WTC11 (cell line): ENCODE measurements around the gene STK39. TPM values are rescaled to one million over a fixed set of nuclear protein-coding genes. Genes with fewer than 3 reads are reported as not detected.

Source experiments
- ATAC-seq: fragments of 200-7000 bp; cut with Tn5 transposase; 2 replicates; pipeline ENCODE4 v1.10.0; 2021; ENCODE audit warnings: mild to moderate bottlenecking, moderate library complexity
- CTCF ChIA-PET: fragments of 300-600 bp; sonication (Branson Sonifier 250); formaldehyde crosslinking; loops from one replicate; lab custom pipeline; 2021; ENCODE audit warnings: antibody characterized with exemption; lab: Charles Lee
- POLR2A ChIA-PET: fragments of 350-600 bp; sonication (Branson Sonifier 250); formaldehyde crosslinking; loops from one replicate; lab custom pipeline; 2021; ENCODE audit warnings: antibody characterized with exemption; lab: Charles Lee
- DNase-seq: peaks from one replicate; pipeline ENCODE4 v3.0.0; 2021; ENCODE audit warnings: low spot score
- H3K27ac Mint-ChIP-seq: 2 replicates; pipeline ENCODE4 v1.8.0; 2021; ENCODE audit warnings: mixed read lengths
- H3K27me3 Mint-ChIP-seq: 2 replicates; pipeline ENCODE4 v1.8.0; 2021; ENCODE audit warnings: low read depth, mild to moderate bottlenecking, moderate library complexity, mixed read lengths
- H3K36me3 Mint-ChIP-seq: 2 replicates; pipeline ENCODE4 v1.8.0; 2021; ENCODE audit warnings: mixed read lengths
- H3K4me1 Mint-ChIP-seq: 2 replicates; pipeline ENCODE4 v1.8.0; 2022; ENCODE audit warnings: mixed read lengths
- H3K4me3 Mint-ChIP-seq: 2 replicates; pipeline ENCODE4 v1.8.0; 2021; ENCODE audit warnings: mild to moderate bottlenecking, moderate library complexity, mixed read lengths
- H3K9me3 Mint-ChIP-seq: 2 replicates; pipeline ENCODE4 v1.8.0; 2021; ENCODE audit warnings: mixed read lengths
- ATF3 ChIP-seq: sonication (generic); formaldehyde crosslinking; conservative IDR thresholded peaks from 2 replicates; pipeline ENCODE4 v1.8.1; 2022; ENCODE audit warnings: mild to moderate bottlenecking, missing genetic modification reagents
- ATF6 ChIP-seq: sonication (generic); formaldehyde crosslinking; IDR thresholded peaks from 2 replicates; pipeline ENCODE4 v1.8.1; 2023; ENCODE audit warnings: mild to moderate bottlenecking, missing genetic modification reagents
- CREM ChIP-seq: sonication (generic); formaldehyde crosslinking; IDR thresholded peaks from 2 replicates; pipeline ENCODE4 v1.8.1; 2022; ENCODE audit warnings: mild to moderate bottlenecking, missing genetic modification reagents, moderate library complexity
- ESRRA ChIP-seq: sonication (generic); formaldehyde crosslinking; IDR thresholded peaks from 2 replicates; pipeline ENCODE4 v1.8.1; 2022; ENCODE audit warnings: mild to moderate bottlenecking, missing genetic modification reagents, borderline replicate concordance
- GRHL2 ChIP-seq: fragments of 250-450 bp; sonication (Bioruptor Pico); IDR thresholded peaks from 2 replicates; pipeline ENCODE4 v1.8.0; 2022; ENCODE audit warnings: mild to moderate bottlenecking, moderate library complexity; ENCODE audit not compliant: insufficient replicate concordance, severe bottlenecking
- GTF2I ChIP-seq: fragments of 250-450 bp; sonication (Bioruptor Pico); conservative IDR thresholded peaks from 2 replicates; pipeline ENCODE4 v1.4.0; 2021; ENCODE audit warnings: mild to moderate bottlenecking
- KAT7 ChIP-seq: sonication (generic); formaldehyde crosslinking; IDR thresholded peaks from 2 replicates; pipeline ENCODE4 v1.8.1; 2023; ENCODE audit warnings: missing genetic modification reagents, mild to moderate bottlenecking, borderline replicate concordance
- MXD4 ChIP-seq: fragments of 250-450 bp; sonication (Bioruptor Pico); IDR thresholded peaks from 2 replicates; pipeline ENCODE4 v1.8.0; 2021; ENCODE audit warnings: mild to moderate bottlenecking, moderate library complexity, borderline replicate concordance
- MYBL2 ChIP-seq: sonication (generic); formaldehyde crosslinking; IDR thresholded peaks from 2 replicates; pipeline ENCODE4 v1.8.1; 2023; ENCODE audit warnings: mild to moderate bottlenecking, moderate library complexity, missing genetic modification reagents
- NR3C1 ChIP-seq: sonication (generic); formaldehyde crosslinking; conservative IDR thresholded peaks from 2 replicates; pipeline ENCODE4 v1.8.1; 2023; ENCODE audit warnings: low read depth, mild to moderate bottlenecking, missing genetic modification reagents
- SMAD4 ChIP-seq: sonication (generic); formaldehyde crosslinking; IDR thresholded peaks from 2 replicates; pipeline ENCODE4 v1.8.0; 2022; ENCODE audit warnings: mild to moderate bottlenecking, missing genetic modification reagents
- TP53 ChIP-seq: sonication (generic); formaldehyde crosslinking; IDR thresholded peaks from 2 replicates; pipeline ENCODE4 v1.8.1; 2023; ENCODE audit warnings: mild to moderate bottlenecking, missing genetic modification reagents
- USF1 ChIP-seq: sonication (generic); formaldehyde crosslinking; IDR thresholded peaks from 2 replicates; pipeline ENCODE4 v1.8.0; 2022; ENCODE audit warnings: mild to moderate bottlenecking, missing genetic modification reagents
- ZNF138 ChIP-seq: sonication (generic); formaldehyde crosslinking; conservative IDR thresholded peaks from 2 replicates; pipeline ENCODE4 v1.8.1; 2022; ENCODE audit warnings: mild to moderate bottlenecking, moderate library complexity, missing genetic modification reagents
- ZNF416 ChIP-seq: fragments of 250-450 bp; sonication (Bioruptor Pico); IDR thresholded peaks from 2 replicates; pipeline ENCODE4 v1.9.0; 2021; ENCODE audit warnings: mild to moderate bottlenecking, inconsistent platforms
- ZNF423 ChIP-seq: fragments of 250-450 bp; sonication (Bioruptor Pico); IDR thresholded peaks from 2 replicates; pipeline ENCODE4 v2.1.2; 2022; ENCODE audit warnings: mild to moderate bottlenecking, moderate library complexity
- total RNA-seq: library from RNA; stranded (reverse); gene quantifications from 3 replicates; pipeline ENCODE4 v1.2.3, GENCODE V29; 2021
- TF ChIP-seq, protein P1 (sequence below): fragments of 250-450 bp; sonication (Bioruptor Pico); IDR thresholded peaks from 2 replicates; pipeline ENCODE4 v2.1.2; 2022; ENCODE audit warnings: mild to moderate bottlenecking, moderate library complexity
- TF ChIP-seq, protein P2 (sequence below): sonication (generic); formaldehyde crosslinking; IDR thresholded peaks from 2 replicates; pipeline ENCODE4 v1.8.1; 2022; ENCODE audit warnings: missing genetic modification reagents, borderline replicate concordance

Gene STK39
- total RNA-seq, 1 experiment from 2014 or later = 20.5 TPM

- TF ChIP-seq, protein P1, sequence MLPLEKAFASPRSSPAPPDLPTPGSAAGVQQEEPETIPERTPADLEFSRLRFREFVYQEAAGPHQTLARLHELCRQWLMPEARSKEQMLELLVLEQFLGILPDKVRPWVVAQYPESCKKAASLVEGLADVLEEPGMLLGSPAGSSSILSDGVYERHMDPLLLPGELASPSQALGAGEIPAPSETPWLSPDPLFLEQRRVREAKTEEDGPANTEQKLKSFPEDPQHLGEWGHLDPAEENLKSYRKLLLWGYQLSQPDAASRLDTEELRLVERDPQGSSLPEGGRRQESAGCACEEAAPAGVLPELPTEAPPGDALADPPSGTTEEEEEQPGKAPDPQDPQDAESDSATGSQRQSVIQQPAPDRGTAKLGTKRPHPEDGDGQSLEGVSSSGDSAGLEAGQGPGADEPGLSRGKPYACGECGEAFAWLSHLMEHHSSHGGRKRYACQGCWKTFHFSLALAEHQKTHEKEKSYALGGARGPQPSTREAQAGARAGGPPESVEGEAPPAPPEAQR = no peak
- no peak for TF ChIP-seq NR3C1 (CRISPR knock-in tag)
- TF ChIP-seq ZNF423 (CRISPR knock-in tag) = no peak
- no peak for TF ChIP-seq GTF2I (CRISPR knock-in tag)
- no peak for TF ChIP-seq ATF3 (CRISPR knock-in tag)
- TF ChIP-seq MXD4 (CRISPR knock-in tag) = no peak
- no peak for TF ChIP-seq KAT7 (CRISPR knock-in tag)
- TF ChIP-seq ZNF416 (CRISPR knock-in tag) = no peak
- no peak for TF ChIP-seq GRHL2 (CRISPR knock-in tag)
- TF ChIP-seq TP53 (CRISPR knock-in tag) = no peak
Observed at GRCh38 chr2:168076731-168077130, 170.7 kb downstream of the STK39 start (continued).

DNA sequence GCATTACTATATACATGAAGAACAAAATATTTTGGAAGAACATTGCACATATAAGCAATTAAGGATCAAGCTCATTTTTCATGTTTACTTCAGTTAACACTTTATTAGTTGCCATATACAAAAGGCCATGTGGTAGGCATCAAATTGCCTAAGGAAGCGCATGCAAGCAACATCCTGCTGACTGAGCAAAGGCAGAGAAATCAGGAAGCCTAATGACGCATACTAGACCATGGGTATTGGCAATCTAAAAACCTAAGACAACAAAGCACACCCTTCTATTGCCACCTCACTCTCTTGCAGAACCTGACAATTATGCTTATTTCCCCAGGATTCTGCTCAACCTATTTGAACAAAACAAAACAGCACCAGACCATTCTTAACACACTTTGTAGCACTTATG is 171.9 kb downstream of the STK39 start:
- ChIA-PET POLR2A (no interaction called here), CTCF (no interaction called here)
- H3K27ac Mint-ChIP-seq = 0 out of 2 replicates have a peak overlapping the region, but pooled peaks have one; percentile 4
- H3K36me3 Mint-ChIP-seq = peaks cover 5% of the 10 kb centered on the region
- H3K27me3 Mint-ChIP-seq = no peaks in the 10 kb centered on the region
- no peak overlapping the region for H3K4me3 Mint-ChIP-seq
- H3K4me1 Mint-ChIP-seq = peaks cover 3% of the 10 kb centered on the region
- no peak for DNase-seq
- no peak for TF ChIP-seq KAT7 (CRISPR knock-in tag)
- TF ChIP-seq, all 79 proteins: peak for 0
- peaks cover 5% of the 10 kb centered on the region for H3K9me3 Mint-ChIP-seq
- no peak for ATAC-seq

GRCh38 chr2:168072626-168073303 is 174.6 kb downstream of the STK39 start:
- H3K36me3 Mint-ChIP-seq = no peaks in the 10 kb centered on the region
- CTCF ChIA-PET = no interaction called here
- no peaks in the 10 kb centered on the region for H3K27me3 Mint-ChIP-seq
- no peak overlapping the region for H3K4me3 Mint-ChIP-seq
- TF ChIP-seq, protein P2, sequence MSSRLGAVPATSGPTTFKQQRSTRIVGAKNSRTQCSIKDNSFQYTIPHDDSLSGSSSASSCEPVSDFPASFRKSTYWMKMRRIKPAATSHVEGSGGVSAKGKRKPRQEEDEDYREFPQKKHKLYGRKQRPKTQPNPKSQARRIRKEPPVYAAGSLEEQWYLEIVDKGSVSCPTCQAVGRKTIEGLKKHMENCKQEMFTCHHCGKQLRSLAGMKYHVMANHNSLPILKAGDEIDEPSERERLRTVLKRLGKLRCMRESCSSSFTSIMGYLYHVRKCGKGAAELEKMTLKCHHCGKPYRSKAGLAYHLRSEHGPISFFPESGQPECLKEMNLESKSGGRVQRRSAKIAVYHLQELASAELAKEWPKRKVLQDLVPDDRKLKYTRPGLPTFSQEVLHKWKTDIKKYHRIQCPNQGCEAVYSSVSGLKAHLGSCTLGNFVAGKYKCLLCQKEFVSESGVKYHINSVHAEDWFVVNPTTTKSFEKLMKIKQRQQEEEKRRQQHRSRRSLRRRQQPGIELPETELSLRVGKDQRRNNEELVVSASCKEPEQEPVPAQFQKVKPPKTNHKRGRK (CRISPR knock-in tag) = no peak
- TF ChIP-seq USF1 (no peak), CREM (CRISPR knock-in tag) (no peak), MYBL2 (CRISPR knock-in tag) (no peak), ZNF138 (CRISPR knock-in tag) (no peak), SMAD4 (CRISPR knock-in tag) (no peak), ESRRA (CRISPR knock-in tag) (no peak), ZNF423 (CRISPR knock-in tag) (no peak), ATF6 (CRISPR knock-in tag) (no peak)
- TF ChIP-seq, all 79 proteins: peak for 0
- Mint-ChIP-seq H3K27ac (no peak overlapping the region), H3K9me3 (no peaks in the 10 kb centered on the region), H3K4me1 (peaks cover 3% of the 10 kb centered on the region)
- POLR2A ChIA-PET = no interaction called here
- no peak for ATAC-seq
- DNase-seq = no peak
